WTC11 (cell line): ENCODE measurements around the gene WDFY4. TPM values are rescaled to one million over a fixed set of nuclear protein-coding genes. Genes with fewer than 3 reads are reported as not detected.

Experiments used
- ATAC-seq: fragments of 200-7000 bp; cut with Tn5 transposase; 2 replicates; pipeline ENCODE4 v1.10.0; 2021; ENCODE audit warnings: mild to moderate bottlenecking, moderate library complexity
- CTCF ChIA-PET: fragments of 300-600 bp; sonication (Branson Sonifier 250); formaldehyde crosslinking; loops from one replicate; lab custom pipeline; 2021; ENCODE audit warnings: antibody characterized with exemption; lab: Charles Lee
- POLR2A ChIA-PET: fragments of 350-600 bp; sonication (Branson Sonifier 250); formaldehyde crosslinking; loops from one replicate; lab custom pipeline; 2021; ENCODE audit warnings: antibody characterized with exemption; lab: Charles Lee
- DNase-seq: peaks from one replicate; pipeline ENCODE4 v3.0.0; 2021; ENCODE audit warnings: low spot score
- H3K27ac Mint-ChIP-seq: 2 replicates; pipeline ENCODE4 v1.8.0; 2021; ENCODE audit warnings: mixed read lengths
- H3K27me3 Mint-ChIP-seq: 2 replicates; pipeline ENCODE4 v1.8.0; 2021; ENCODE audit warnings: low read depth, mild to moderate bottlenecking, moderate library complexity, mixed read lengths
- H3K36me3 Mint-ChIP-seq: 2 replicates; pipeline ENCODE4 v1.8.0; 2021; ENCODE audit warnings: mixed read lengths
- H3K4me1 Mint-ChIP-seq: 2 replicates; pipeline ENCODE4 v1.8.0; 2022; ENCODE audit warnings: mixed read lengths
- H3K4me3 Mint-ChIP-seq: 2 replicates; pipeline ENCODE4 v1.8.0; 2021; ENCODE audit warnings: mild to moderate bottlenecking, moderate library complexity, mixed read lengths
- H3K9me3 Mint-ChIP-seq: 2 replicates; pipeline ENCODE4 v1.8.0; 2021; ENCODE audit warnings: mixed read lengths
- ARID4B ChIP-seq: sonication (generic); formaldehyde crosslinking; IDR thresholded peaks from 2 replicates; pipeline ENCODE4 v1.8.0; 2023; ENCODE audit warnings: missing genetic modification reagents, mild to moderate bottlenecking, borderline replicate concordance
- CBFB ChIP-seq: sonication (generic); formaldehyde crosslinking; IDR thresholded peaks from 2 replicates; pipeline ENCODE4 v1.8.1; 2022; ENCODE audit warnings: mild to moderate bottlenecking, low read depth, missing genetic modification reagents
- FOXJ3 ChIP-seq: sonication (generic); formaldehyde crosslinking; IDR thresholded peaks from 2 replicates; pipeline ENCODE4 v1.9.0; 2021; ENCODE audit warnings: missing genetic modification reagents, mild to moderate bottlenecking, borderline replicate concordance
- FOXP1 ChIP-seq: sonication (generic); formaldehyde crosslinking; IDR thresholded peaks from 2 replicates; pipeline ENCODE4 v1.8.0; 2022; ENCODE audit warnings: missing genetic modification reagents, mild to moderate bottlenecking, moderate library complexity, borderline replicate concordance
- GTF2I ChIP-seq: fragments of 250-450 bp; sonication (Bioruptor Pico); conservative IDR thresholded peaks from 2 replicates; pipeline ENCODE4 v1.4.0; 2021; ENCODE audit warnings: mild to moderate bottlenecking
- IRF2 ChIP-seq: sonication (generic); formaldehyde crosslinking; IDR thresholded peaks from 2 replicates; pipeline ENCODE4 v1.8.0; 2022; ENCODE audit warnings: low read depth, missing genetic modification reagents, borderline replicate concordance
- MAX ChIP-seq: sonication (generic); formaldehyde crosslinking; IDR thresholded peaks from 2 replicates; pipeline ENCODE4 v1.8.0; 2022; ENCODE audit warnings: mild to moderate bottlenecking, missing genetic modification reagents
- MYBL2 ChIP-seq: sonication (generic); formaldehyde crosslinking; IDR thresholded peaks from 2 replicates; pipeline ENCODE4 v1.8.1; 2023; ENCODE audit warnings: mild to moderate bottlenecking, moderate library complexity, missing genetic modification reagents
- NR2C2 ChIP-seq: sonication (generic); formaldehyde crosslinking; IDR thresholded peaks from 2 replicates; pipeline ENCODE4 v1.8.0; 2022; ENCODE audit warnings: mild to moderate bottlenecking, missing genetic modification reagents
- OVOL2 ChIP-seq: fragments of 250-450 bp; sonication (Bioruptor Pico); IDR thresholded peaks from 2 replicates; pipeline ENCODE4 v1.9.0; 2021; ENCODE audit warnings: mild to moderate bottlenecking, borderline replicate concordance
- PRRX2 ChIP-seq: fragments of 250-450 bp; sonication (Bioruptor Pico); IDR thresholded peaks from 2 replicates; pipeline ENCODE4 v1.8.0; 2021; ENCODE audit warnings: mild to moderate bottlenecking
- STAT6 ChIP-seq: sonication (generic); formaldehyde crosslinking; conservative IDR thresholded peaks from 2 replicates; pipeline ENCODE4 v1.8.1; 2023; ENCODE audit warnings: mild to moderate bottlenecking, low read depth, missing genetic modification reagents, moderate library complexity
- TEAD4 ChIP-seq: sonication (generic); formaldehyde crosslinking; IDR thresholded peaks from 2 replicates; pipeline ENCODE4 v1.8.0; 2022; ENCODE audit warnings: mild to moderate bottlenecking, missing genetic modification reagents
- TP53 ChIP-seq: sonication (generic); formaldehyde crosslinking; IDR thresholded peaks from 2 replicates; pipeline ENCODE4 v1.8.1; 2023; ENCODE audit warnings: mild to moderate bottlenecking, missing genetic modification reagents
- ZBTB21 ChIP-seq: sonication (generic); formaldehyde crosslinking; IDR thresholded peaks from 2 replicates; pipeline ENCODE4 v1.8.1; 2023; ENCODE audit warnings: mild to moderate bottlenecking, missing genetic modification reagents, borderline replicate concordance
- ZNF263 ChIP-seq: sonication (generic); formaldehyde crosslinking; IDR thresholded peaks from 2 replicates; pipeline ENCODE4 v1.8.1; 2022; ENCODE audit warnings: low read depth, mild to moderate bottlenecking, moderate library complexity, missing genetic modification reagents
- ZNF396 ChIP-seq: fragments of 250-450 bp; sonication (Bioruptor Pico); IDR thresholded peaks from 2 replicates; pipeline ENCODE4 v1.8.0; 2021; ENCODE audit warnings: mild to moderate bottlenecking, moderate library complexity, borderline replicate concordance
- ZNF416 ChIP-seq: fragments of 250-450 bp; sonication (Bioruptor Pico); IDR thresholded peaks from 2 replicates; pipeline ENCODE4 v1.9.0; 2021; ENCODE audit warnings: mild to moderate bottlenecking, inconsistent platforms
- total RNA-seq: library from RNA; stranded (reverse); gene quantifications from 3 replicates; pipeline ENCODE4 v1.2.3, GENCODE V29; 2021
- TF ChIP-seq, protein P1 (sequence below): sonication (generic); formaldehyde crosslinking; IDR thresholded peaks from 2 replicates; pipeline ENCODE4 v1.8.1; 2022; ENCODE audit warnings: low read depth, mild to moderate bottlenecking, moderate library complexity, missing genetic modification reagents, borderline replicate concordance
- TF ChIP-seq, protein P2 (sequence below): sonication (generic); formaldehyde crosslinking; IDR thresholded peaks from 2 replicates; pipeline ENCODE4 v1.8.1; 2023; ENCODE audit warnings: mild to moderate bottlenecking, missing genetic modification reagents, borderline replicate concordance
- TF ChIP-seq, protein P3 (sequence below): sonication (generic); formaldehyde crosslinking; IDR thresholded peaks from 2 replicates; pipeline ENCODE4 v1.8.0; 2022; ENCODE audit warnings: mild to moderate bottlenecking, missing genetic modification reagents
- TF ChIP-seq, protein P4 (sequence below): fragments of 250-450 bp; sonication (Bioruptor Pico); IDR thresholded peaks from 2 replicates; pipeline ENCODE4 v1.9.0; 2021; ENCODE audit warnings: moderate library complexity, mild to moderate bottlenecking, inconsistent platforms, borderline replicate concordance

The WDFY4 gene
- total RNA-seq, 1 experiment from 2014 or later = 0.13 TPM

DNA sequence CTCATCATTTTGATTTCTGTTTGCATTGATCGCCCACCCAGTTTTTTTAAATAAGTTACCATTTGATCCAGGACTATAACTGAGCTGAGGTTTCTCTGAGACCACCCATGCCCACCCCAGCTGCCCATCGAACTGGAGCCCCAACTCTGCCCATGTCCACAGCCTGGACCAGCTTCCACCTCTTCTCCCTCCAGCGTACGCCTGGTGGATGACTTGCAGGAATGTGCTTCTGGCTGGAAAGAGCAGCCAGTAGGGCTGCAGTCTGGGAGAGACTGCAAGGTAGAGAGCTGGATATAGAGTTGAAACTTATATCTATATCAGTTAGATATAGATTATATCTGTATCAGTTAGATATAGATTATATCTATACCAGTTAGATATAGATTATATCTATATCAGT, 280.8 kb downstream of the WDFY4 start (continued):
- TF ChIP-seq TP53 (CRISPR knock-in tag) (no peak), MAX (CRISPR knock-in tag) (no peak), TEAD4 (CRISPR knock-in tag) (no peak), PRRX2 (no peak), STAT6 (CRISPR knock-in tag) (no peak), ZBTB21 (no peak), NR2C2 (CRISPR knock-in tag) (no peak), CBFB (CRISPR knock-in tag) (no peak)

DNA sequence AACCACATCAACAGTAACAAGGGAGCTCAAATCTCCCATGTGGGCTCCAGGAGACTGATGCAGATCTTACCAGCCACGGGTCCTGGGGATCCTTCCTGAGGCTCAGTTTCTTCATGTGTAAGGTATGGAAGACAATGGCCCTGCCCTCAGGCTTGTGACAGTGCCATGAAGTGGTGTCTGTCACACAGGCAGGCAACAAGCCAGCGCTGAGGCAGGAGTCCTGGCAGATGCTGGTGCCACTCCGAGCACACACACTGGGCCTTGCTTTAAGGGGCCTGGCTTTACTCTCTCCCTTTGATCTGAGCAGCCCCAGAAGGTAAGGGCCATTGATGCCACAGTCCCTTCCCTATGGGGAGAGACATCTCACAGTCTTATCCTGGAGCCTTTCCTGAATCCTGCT, 283.4 kb downstream of the WDFY4 start:
- ATAC-seq (no peak), DNase-seq (no peak)
- Mint-ChIP-seq H3K36me3 (no peaks in the 10 kb centered on the region), H3K4me3 (no peak overlapping the region), H3K9me3 (no peaks in the 10 kb centered on the region), H3K27me3 (no peaks in the 10 kb centered on the region), H3K4me1 (no peaks in the 10 kb centered on the region), H3K27ac (no peak overlapping the region)
- CTCF ChIA-PET = no interaction called here
- POLR2A ChIA-PET = no interaction called here
- TF ChIP-seq ARID4B (CRISPR knock-in tag) = no peak
- TF ChIP-seq ZBTB21 = no peak
- TF ChIP-seq, protein P1, sequence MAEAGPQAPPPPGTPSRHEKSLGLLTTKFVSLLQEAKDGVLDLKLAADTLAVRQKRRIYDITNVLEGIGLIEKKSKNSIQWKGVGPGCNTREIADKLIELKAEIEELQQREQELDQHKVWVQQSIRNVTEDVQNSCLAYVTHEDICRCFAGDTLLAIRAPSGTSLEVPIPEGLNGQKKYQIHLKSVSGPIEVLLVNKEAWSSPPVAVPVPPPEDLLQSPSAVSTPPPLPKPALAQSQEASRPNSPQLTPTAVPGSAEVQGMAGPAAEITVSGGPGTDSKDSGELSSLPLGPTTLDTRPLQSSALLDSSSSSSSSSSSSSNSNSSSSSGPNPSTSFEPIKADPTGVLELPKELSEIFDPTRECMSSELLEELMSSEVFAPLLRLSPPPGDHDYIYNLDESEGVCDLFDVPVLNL (CRISPR knock-in tag) = no peak
- no peak for TF ChIP-seq ZNF416 (CRISPR knock-in tag)
- TF ChIP-seq FOXJ3 = no peak
- TF ChIP-seq IRF2 = no peak
- no peak for TF ChIP-seq MYBL2 (CRISPR knock-in tag)
- TF ChIP-seq OVOL2 = no peak
- TF ChIP-seq, protein P2, sequence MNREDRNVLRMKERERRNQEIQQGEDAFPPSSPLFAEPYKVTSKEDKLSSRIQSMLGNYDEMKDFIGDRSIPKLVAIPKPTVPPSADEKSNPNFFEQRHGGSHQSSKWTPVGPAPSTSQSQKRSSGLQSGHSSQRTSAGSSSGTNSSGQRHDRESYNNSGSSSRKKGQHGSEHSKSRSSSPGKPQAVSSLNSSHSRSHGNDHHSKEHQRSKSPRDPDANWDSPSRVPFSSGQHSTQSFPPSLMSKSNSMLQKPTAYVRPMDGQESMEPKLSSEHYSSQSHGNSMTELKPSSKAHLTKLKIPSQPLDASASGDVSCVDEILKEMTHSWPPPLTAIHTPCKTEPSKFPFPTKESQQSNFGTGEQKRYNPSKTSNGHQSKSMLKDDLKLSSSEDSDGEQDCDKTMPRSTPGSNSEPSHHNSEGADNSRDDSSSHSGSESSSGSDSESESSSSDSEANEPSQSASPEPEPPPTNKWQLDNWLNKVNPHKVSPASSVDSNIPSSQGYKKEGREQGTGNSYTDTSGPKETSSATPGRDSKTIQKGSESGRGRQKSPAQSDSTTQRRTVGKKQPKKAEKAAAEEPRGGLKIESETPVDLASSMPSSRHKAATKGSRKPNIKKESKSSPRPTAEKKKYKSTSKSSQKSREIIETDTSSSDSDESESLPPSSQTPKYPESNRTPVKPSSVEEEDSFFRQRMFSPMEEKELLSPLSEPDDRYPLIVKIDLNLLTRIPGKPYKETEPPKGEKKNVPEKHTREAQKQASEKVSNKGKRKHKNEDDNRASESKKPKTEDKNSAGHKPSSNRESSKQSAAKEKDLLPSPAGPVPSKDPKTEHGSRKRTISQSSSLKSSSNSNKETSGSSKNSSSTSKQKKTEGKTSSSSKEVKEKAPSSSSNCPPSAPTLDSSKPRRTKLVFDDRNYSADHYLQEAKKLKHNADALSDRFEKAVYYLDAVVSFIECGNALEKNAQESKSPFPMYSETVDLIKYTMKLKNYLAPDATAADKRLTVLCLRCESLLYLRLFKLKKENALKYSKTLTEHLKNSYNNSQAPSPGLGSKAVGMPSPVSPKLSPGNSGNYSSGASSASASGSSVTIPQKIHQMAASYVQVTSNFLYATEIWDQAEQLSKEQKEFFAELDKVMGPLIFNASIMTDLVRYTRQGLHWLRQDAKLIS (CRISPR knock-in tag) = no peak
- TF ChIP-seq ZNF263 = no peak
- TF ChIP-seq NR2C2 (CRISPR knock-in tag) = no peak
- TF ChIP-seq, protein P3, sequence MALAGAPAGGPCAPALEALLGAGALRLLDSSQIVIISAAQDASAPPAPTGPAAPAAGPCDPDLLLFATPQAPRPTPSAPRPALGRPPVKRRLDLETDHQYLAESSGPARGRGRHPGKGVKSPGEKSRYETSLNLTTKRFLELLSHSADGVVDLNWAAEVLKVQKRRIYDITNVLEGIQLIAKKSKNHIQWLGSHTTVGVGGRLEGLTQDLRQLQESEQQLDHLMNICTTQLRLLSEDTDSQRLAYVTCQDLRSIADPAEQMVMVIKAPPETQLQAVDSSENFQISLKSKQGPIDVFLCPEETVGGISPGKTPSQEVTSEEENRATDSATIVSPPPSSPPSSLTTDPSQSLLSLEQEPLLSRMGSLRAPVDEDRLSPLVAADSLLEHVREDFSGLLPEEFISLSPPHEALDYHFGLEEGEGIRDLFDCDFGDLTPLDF (CRISPR knock-in tag) = no peak
- TF ChIP-seq, protein P4, sequence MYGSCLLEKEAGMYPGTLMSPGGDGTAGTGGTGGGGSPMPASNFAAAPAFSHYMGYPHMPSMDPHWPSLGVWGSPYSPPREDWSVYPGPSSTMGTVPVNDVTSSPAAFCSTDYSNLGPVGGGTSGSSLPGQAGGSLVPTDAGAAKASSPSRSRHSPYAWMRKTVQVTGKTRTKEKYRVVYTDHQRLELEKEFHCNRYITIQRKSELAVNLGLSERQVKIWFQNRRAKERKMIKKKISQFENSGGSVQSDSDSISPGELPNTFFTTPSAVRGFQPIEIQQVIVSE (CRISPR knock-in tag) = no peak
- TF ChIP-seq FOXP1 = no peak
- TF ChIP-seq GTF2I (CRISPR knock-in tag) = no peak
- no peak for TF ChIP-seq ZNF396 (CRISPR knock-in tag)
